ENCODE results near the gene PDHX. TPM values are rescaled to one million over a fixed set of nuclear protein-coding genes. Genes with fewer than 3 reads are reported as not detected.

Gene PDHX
- total RNA-seq, 1 donor from 2014 or later, result 31.8 TPM

DNA sequence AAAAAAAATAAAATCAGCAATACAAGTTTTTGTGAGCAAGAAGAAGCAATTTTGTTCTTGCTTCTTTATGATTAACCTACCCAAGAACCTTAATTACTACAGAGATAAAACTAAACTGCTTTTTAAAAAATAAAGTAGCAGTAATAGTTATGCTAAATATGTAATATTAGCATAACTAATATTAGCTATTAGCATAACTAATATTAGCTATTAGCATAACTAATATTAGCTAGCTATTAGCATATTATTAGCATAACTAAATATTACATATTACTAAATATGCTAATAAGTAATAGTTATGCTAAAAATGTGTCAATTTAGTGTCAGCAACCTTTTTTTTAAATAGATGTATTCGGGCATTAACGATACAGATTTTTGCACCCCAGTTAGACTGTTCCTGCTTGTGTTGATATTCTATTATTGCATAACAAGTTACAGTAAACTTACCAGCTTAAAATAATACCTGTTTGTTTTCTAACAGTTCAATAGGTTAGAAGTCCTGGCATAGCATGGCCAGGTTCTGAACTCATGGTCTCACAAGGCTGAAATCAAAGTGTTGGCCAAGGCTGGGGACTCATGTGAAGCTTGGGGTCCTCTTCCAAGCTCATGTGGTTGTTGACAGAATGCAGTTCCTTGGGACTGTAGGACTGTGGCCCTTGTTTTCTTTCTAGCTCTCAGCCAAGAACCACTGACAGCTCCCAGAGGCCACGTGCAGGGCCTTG, 48.4 kb downstream of the PDHX start:
- H3K36me3 Mint-ChIP-seq (ENCODE audit: low read depth, unreplicated experiment), result peaks cover 3% of the 10 kb centered on the region
- H3K27me3 Mint-ChIP-seq (ENCODE audit: unreplicated experiment), result no peaks in the 10 kb centered on the region
- TF ChIP-seq, protein P1, sequence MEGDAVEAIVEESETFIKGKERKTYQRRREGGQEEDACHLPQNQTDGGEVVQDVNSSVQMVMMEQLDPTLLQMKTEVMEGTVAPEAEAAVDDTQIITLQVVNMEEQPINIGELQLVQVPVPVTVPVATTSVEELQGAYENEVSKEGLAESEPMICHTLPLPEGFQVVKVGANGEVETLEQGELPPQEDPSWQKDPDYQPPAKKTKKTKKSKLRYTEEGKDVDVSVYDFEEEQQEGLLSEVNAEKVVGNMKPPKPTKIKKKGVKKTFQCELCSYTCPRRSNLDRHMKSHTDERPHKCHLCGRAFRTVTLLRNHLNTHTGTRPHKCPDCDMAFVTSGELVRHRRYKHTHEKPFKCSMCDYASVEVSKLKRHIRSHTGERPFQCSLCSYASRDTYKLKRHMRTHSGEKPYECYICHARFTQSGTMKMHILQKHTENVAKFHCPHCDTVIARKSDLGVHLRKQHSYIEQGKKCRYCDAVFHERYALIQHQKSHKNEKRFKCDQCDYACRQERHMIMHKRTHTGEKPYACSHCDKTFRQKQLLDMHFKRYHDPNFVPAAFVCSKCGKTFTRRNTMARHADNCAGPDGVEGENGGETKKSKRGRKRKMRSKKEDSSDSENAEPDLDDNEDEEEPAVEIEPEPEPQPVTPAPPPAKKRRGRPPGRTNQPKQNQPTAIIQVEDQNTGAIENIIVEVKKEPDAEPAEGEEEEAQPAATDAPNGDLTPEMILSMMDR (IDR thresholded peaks at IDR 0.05; ENCODE audit: unreplicated experiment), result no peak
- H3K4me3 Mint-ChIP-seq (ENCODE audit: unreplicated experiment), result no peak overlapping the region
- H3K4me1 Mint-ChIP-seq (ENCODE audit: unreplicated experiment), result no peaks in the 10 kb centered on the region
- no peak for DNase-seq (ENCODE audit: low spot score)
- H3K27ac Mint-ChIP-seq (ENCODE audit: unreplicated experiment), result no peak overlapping the region
- H3K9me3 Mint-ChIP-seq (ENCODE audit: unreplicated experiment), result no peaks in the 10 kb centered on the region

DNA sequence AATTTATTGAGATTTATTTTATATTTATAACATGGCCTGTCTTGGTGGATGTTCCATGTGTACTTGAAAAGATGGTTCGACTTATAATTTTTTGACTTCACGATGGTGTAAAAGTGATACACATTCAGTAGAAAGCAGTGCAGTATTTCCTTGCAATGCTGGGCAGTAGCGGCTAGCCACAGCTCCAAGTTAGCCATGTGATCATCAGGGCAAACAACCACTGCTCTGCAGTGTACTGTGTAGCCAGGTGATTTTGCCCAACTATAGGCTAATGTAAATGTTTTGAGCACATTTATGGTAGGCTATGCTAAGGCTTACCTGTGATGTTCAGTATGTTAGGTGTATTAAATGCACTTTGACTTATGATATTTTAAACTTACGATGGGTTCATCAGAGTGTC, 52.4 kb downstream of the PDHX start:
- TF ChIP-seq, protein P1 (IDR thresholded peaks at IDR 0.05; ENCODE audit: unreplicated experiment), result no peak
- Mint-ChIP-seq H3K4me3 (ENCODE audit: unreplicated experiment) (no peak overlapping the region), H3K4me1 (ENCODE audit: unreplicated experiment) (no peaks in the 10 kb centered on the region), H3K27me3 (ENCODE audit: unreplicated experiment) (peaks cover 2% of the 10 kb centered on the region), H3K9me3 (ENCODE audit: unreplicated experiment) (no peaks in the 10 kb centered on the region), H3K36me3 (ENCODE audit: low read depth, unreplicated experiment) (peaks cover 10% of the 10 kb centered on the region), H3K27ac (ENCODE audit: unreplicated experiment) (no peak overlapping the region)
- no peak for DNase-seq (ENCODE audit: low spot score)

DNA sequence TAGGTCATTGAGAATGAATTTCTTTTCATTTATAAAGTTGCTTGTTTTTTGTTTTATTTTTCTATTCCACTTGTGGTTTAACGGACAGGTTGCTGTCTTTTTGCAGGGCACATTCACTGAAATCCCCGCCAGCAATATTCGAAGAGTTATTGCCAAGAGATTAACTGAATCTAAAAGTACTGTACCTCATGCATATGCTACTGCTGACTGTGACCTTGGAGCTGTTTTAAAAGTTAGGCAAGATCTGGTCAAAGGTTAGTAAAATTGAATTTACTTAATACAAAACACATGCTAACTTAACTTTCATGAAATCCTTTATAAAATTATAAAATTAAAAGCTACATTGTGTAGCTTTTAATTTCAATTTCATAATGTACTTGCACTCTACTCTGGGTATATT, 53.6 kb downstream of the PDHX start:
- TF ChIP-seq, protein P1 (IDR thresholded peaks at IDR 0.05; ENCODE audit: unreplicated experiment), result no peak
- peaks cover 1% of the 10 kb centered on the region for H3K4me1 Mint-ChIP-seq (ENCODE audit: unreplicated experiment)
- H3K9me3 Mint-ChIP-seq (ENCODE audit: unreplicated experiment), result no peaks in the 10 kb centered on the region
- H3K27ac Mint-ChIP-seq (ENCODE audit: unreplicated experiment), result no peak overlapping the region
- peaks cover 2% of the 10 kb centered on the region for H3K27me3 Mint-ChIP-seq (ENCODE audit: unreplicated experiment)
- H3K4me3 Mint-ChIP-seq (ENCODE audit: unreplicated experiment), result no peak overlapping the region
- H3K36me3 Mint-ChIP-seq (ENCODE audit: low read depth, unreplicated experiment), result peaks cover 14% of the 10 kb centered on the region
- DNase-seq (ENCODE audit: low spot score), result no peak

DNA sequence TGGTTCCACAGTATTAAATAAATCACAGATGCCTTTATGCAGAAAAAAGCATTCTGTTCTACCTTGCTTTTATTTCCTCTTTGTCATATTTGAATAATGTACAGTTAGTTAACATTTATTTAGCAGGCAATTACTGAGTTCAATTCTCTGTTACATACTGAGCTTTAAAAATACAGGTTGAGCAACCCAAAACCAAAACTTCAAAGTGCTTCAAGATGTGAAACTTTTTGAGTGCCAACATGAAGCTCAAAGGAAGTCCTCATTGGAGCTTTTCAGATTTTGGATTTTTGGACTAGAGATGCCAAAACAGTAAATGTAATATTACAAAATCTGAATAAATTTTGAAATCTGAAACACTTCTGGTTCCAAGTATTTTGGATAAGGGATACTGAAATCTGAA, 54.1 kb downstream of the PDHX start:
- Mint-ChIP-seq H3K27ac (ENCODE audit: unreplicated experiment) (no peak overlapping the region), H3K4me1 (ENCODE audit: unreplicated experiment) (peaks cover 5% of the 10 kb centered on the region), H3K36me3 (ENCODE audit: low read depth, unreplicated experiment) (peaks cover 14% of the 10 kb centered on the region), H3K27me3 (ENCODE audit: unreplicated experiment) (peaks cover 2% of the 10 kb centered on the region), H3K4me3 (ENCODE audit: unreplicated experiment) (no peak overlapping the region), H3K9me3 (ENCODE audit: unreplicated experiment) (no peaks in the 10 kb centered on the region)
- TF ChIP-seq, protein P1 (IDR thresholded peaks at IDR 0.05; ENCODE audit: unreplicated experiment), result no peak
- DNase-seq (ENCODE audit: low spot score), result no peak

DNA sequence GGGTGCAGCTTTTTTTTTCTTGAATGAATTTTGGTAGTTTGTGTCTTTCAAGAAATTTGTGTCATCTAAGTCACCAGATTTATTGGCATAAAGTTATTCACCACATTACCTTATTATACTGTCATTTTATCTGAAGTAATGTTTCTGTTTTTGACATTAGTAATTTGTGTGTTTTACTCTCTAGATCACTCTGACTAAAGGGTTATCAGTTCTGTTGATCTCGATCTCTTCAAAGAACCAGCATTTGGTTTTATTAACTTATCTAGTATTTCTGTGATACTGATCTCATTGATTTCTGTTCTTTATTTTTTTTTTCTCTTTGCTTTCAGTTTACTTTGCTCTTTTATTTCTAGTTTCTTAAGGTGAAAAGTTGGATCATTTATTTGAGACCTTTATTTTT, 55.5 kb downstream of the PDHX start:
- H3K27me3 Mint-ChIP-seq (ENCODE audit: unreplicated experiment), result peaks cover 2% of the 10 kb centered on the region
- DNase-seq (ENCODE audit: low spot score), result no peak
- H3K4me1 Mint-ChIP-seq (ENCODE audit: unreplicated experiment), result peaks cover 7% of the 10 kb centered on the region
- H3K27ac Mint-ChIP-seq (ENCODE audit: unreplicated experiment), result no peak overlapping the region
- H3K36me3 Mint-ChIP-seq (ENCODE audit: low read depth, unreplicated experiment), result peaks cover 14% of the 10 kb centered on the region
- no peaks in the 10 kb centered on the region for H3K9me3 Mint-ChIP-seq (ENCODE audit: unreplicated experiment)
- H3K4me3 Mint-ChIP-seq (ENCODE audit: unreplicated experiment), result no peak overlapping the region
- TF ChIP-seq, protein P1 (IDR thresholded peaks at IDR 0.05; ENCODE audit: unreplicated experiment), result no peak
